Endothelial cell of umbilical vein (primary cell): ENCODE data around the gene CDK5RAP2. TPM values are rescaled to one million over a fixed set of nuclear protein-coding genes. Genes with fewer than 3 reads are reported as not detected.

Experiments
- BruUV-seq: library from RNA; stranded (reverse); fragments of 400-500 nt; replicated peaks from 2 replicates; lab custom pipeline; 2021; lab: Mats Ljungman, UMichigan
- CTCF ChIA-PET: fragments of 300-600, 350-600 bp; sonication (Branson Sonifier 250); formaldehyde crosslinking; loops from one replicate; lab custom pipeline; 2021; ENCODE audit warnings: antibody characterized with exemption, inconsistent platforms; lab: Charles Lee
- POLR2A ChIA-PET: fragments of 300-600, 350-600 bp; sonication (Branson Sonifier 250); formaldehyde crosslinking; loops from one replicate; lab custom pipeline; 2021; ENCODE audit warnings: antibody characterized with exemption, inconsistent platforms; lab: Charles Lee
- DNase-seq: peaks from one replicate; pipeline ENCODE4 v3.0.0-alpha.2; 2011; ENCODE audit warnings: low read depth, low spot score
- FAIRE-seq: peaks from 2 replicates; lab custom pipeline; 2011; peaks lifted over from hg19 to GRCh38; lab: Jason Lieb, UNC
- H2AFZ ChIP-seq: 2 replicates; pipeline ENCODE4 v1.6.0; 2012; ENCODE audit warnings: low read depth, low read length, control low read depth, inconsistent platforms
- H3K27ac ChIP-seq: 2 replicates; pipeline ENCODE4 v1.5.1; 2011; ENCODE audit warnings: low read depth, mild to moderate bottlenecking, control low read depth, low read length, moderate library complexity; ENCODE audit not compliant: insufficient read depth
- H3K27me3 ChIP-seq, 2 experiments: 2 replicates each; pipeline versions ENCODE4 v1.6.0 to v1.6.1; 2011; ENCODE audit warnings: low read length in 2 of 2, mixed read lengths in 1 of 2; ENCODE audit not compliant: control insufficient read depth in 2 of 2, insufficient read depth in 2 of 2
- H3K36me3 ChIP-seq, 2 experiments: 2 replicates in 1 of 2; 3 replicates in 1 of 2; pipeline ENCODE4 v1.5.1; 2011; ENCODE audit warnings: low read length in 2 of 2, mild to moderate bottlenecking in 1 of 2, moderate library complexity in 1 of 2; ENCODE audit not compliant: control insufficient read depth in 2 of 2, insufficient read depth in 2 of 2; ENCODE audit errors: extremely low read depth in 1 of 2
- H3K4me1 ChIP-seq: 3 replicates; pipeline ENCODE4 v1.5.1; 2011; ENCODE audit warnings: mild to moderate bottlenecking, low read length; ENCODE audit not compliant: control insufficient read depth, insufficient read depth; ENCODE audit errors: extremely low read depth
- H3K4me2 ChIP-seq: 2 replicates; pipeline ENCODE4 v1.6.1; 2011; ENCODE audit warnings: low read length, control low read depth, mixed read lengths; ENCODE audit not compliant: insufficient read depth
- H3K4me3 ChIP-seq, 3 experiments: fragments of 200-600 bp in 1 of 3; sonication (generic), shearing (Covaris generic) in 1 of 3; replicated peaks in 1 of 3; 2 replicates each; pipeline ENCODE4 v1.5.1; 2011 to 2016; ENCODE audit warnings: control low read depth in 3 of 3, low read length in 3 of 3, mild to moderate bottlenecking in 2 of 3, inconsistent platforms in 1 of 3, low read depth in 1 of 3, moderate library complexity in 1 of 3; ENCODE audit not compliant: insufficient read depth in 1 of 3
- H3K79me2 ChIP-seq: 2 replicates; pipeline ENCODE4 v1.6.0; 2012; ENCODE audit warnings: low read length, inconsistent platforms; ENCODE audit not compliant: control insufficient read depth, insufficient read depth
- H3K9ac ChIP-seq: replicated peaks from 2 replicates; pipeline ENCODE3; 2011; ENCODE audit warnings: low read length, control low read depth; ENCODE audit not compliant: insufficient read depth; ENCODE audit errors: extremely low read depth
- H3K9me1 ChIP-seq: replicated peaks from 3 replicates; pipeline ENCODE4 v1.6.0; 2011; ENCODE audit warnings: mild to moderate bottlenecking, low read length; ENCODE audit not compliant: control insufficient read depth, insufficient read depth; ENCODE audit errors: extremely low read depth
- H3K9me3 ChIP-seq: replicated peaks from 2 replicates; pipeline ENCODE4 v1.5.1; 2012; ENCODE audit warnings: low read length, inconsistent platforms; ENCODE audit not compliant: control insufficient read depth, insufficient read depth
- H4K20me1 ChIP-seq: replicated peaks from 2 replicates; pipeline ENCODE3; 2011; ENCODE audit warnings: mild to moderate bottlenecking, low read length; ENCODE audit not compliant: control insufficient read depth, insufficient read depth; ENCODE audit errors: extremely low read depth
- CTCF ChIP-seq, 2 donors: IDR thresholded peaks; 1 replicate in 1 of 2; 2 replicates in 1 of 2; pipeline ENCODE4 v1.5.1; 2011; ENCODE audit warnings: low read length in 2 of 2, mild to moderate bottlenecking in 2 of 2, moderate library complexity in 2 of 2, control low read depth in 1 of 2, inconsistent platforms in 1 of 2, low read depth in 1 of 2; ENCODE audit not compliant: insufficient read depth in 1 of 2; ENCODE audit errors: extremely low read depth in 1 of 2
- EZH2 ChIP-seq: IDR thresholded peaks from 2 replicates; pipeline ENCODE4 v1.6.1; 2012; ENCODE audit warnings: borderline replicate concordance, low read depth, mild to moderate bottlenecking, moderate library complexity, low read length, inconsistent platforms; ENCODE audit not compliant: severe bottlenecking
- FOS ChIP-seq: IDR thresholded peaks from 2 replicates; pipeline ENCODE4 v1.6.1; 2011; ENCODE audit warnings: mild to moderate bottlenecking, low read length, moderate library complexity, borderline replicate concordance; ENCODE audit not compliant: insufficient read depth
- GATA2 ChIP-seq: IDR thresholded peaks from 2 replicates; pipeline ENCODE4 v1.7.0; 2011; ENCODE audit warnings: low read depth, mild to moderate bottlenecking, moderate library complexity, mixed read lengths, low read length; ENCODE audit not compliant: insufficient read length, insufficient read depth
- JUN ChIP-seq: IDR thresholded peaks from 2 replicates; pipeline ENCODE4 v1.6.1; 2011; ENCODE audit warnings: borderline replicate concordance, low read depth; ENCODE audit not compliant: insufficient read length, insufficient read depth
- MYC ChIP-seq: IDR thresholded peaks from one replicate; pipeline ENCODE4 v1.6.1; 2011; ENCODE audit warnings: mild to moderate bottlenecking, low read depth, low read length
- POLR2AphosphoS5 ChIP-seq: IDR thresholded peaks from 2 replicates; pipeline ENCODE4 v1.6.1; 2012; ENCODE audit warnings: low read depth, mild to moderate bottlenecking, control low read depth, low read length, moderate library complexity; ENCODE audit not compliant: insufficient read depth
- dilution Hi-C: fragments of 300-500 bp; cut with MboI; formaldehyde crosslinking; loops from one replicate; pipeline ENCODE4 v1.15.0; 2019; ENCODE audit warnings: low sequenced_read_pairs; ENCODE audit not compliant: extremely low pct_ligation_motif_present
- intact Hi-C: fragments of 100-400 bp; cut with micrococcal nuclease; formaldehyde crosslinking; loops from one replicate; pipeline ENCODE4 v1.10.0; 2022
- polyA plus RNA-seq, 4 experiments: library from polyadenylated mRNA; depleted of rRNA in 3 of 4; stranded (reverse) in 3 of 4; unstranded in 1 of 4; fragments of >200 nt; gene quantifications; 2 replicates each; pipeline versions ENCODE4 v1.2.1 to v1.2.3, GENCODE V29; 2011 to 2012; ENCODE audit warnings: missing spikeins in 1 of 4
- total RNA-seq: library from RNA; stranded (reverse); gene quantifications from 2 replicates; pipeline ENCODE4 v1.2.3, GENCODE V29; 2021

The CDK5RAP2 gene
- total and polyA plus RNA-seq, 2 donors (not counting 3 experiments of a cell fraction or from before 2014, with no cell fraction given) = 17.5 to 56.7 TPM

DNA sequence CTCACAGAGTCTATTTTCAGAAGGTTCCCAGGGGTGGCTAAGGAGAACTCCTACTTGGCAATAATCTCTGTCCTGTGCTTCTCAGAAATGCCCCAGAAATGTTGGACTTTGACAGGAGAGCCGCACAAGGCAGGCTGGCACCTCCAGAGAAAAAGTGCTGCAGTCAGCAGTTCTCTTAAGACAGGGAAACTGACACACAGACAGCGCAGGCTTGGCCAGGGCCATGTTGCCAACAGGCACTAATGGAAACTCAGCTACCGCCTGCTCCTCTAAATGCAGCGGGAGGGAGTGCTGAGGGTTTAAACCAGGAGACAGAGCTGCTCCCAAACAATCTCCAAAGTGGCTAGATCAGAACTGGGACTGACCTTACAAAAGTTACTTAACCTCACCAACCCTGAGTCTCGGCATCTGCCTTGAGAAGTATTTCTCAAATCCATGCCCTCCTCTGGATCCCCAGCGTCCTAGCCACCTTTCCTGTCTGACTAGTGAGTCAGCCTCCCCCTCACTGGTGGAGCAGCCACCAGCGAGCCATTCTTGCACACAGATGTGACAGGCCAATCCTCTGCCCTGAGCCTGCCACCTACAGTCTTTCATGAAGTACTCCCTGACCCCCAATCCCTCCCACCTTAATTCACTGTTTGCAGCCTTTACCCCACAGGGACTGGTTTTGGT is 186.4 kb downstream of the CDK5RAP2 start:
- FAIRE-seq (no peak), DNase-seq (no peak)
- no peaks in the 10 kb centered on the region for H3K79me2 ChIP-seq
- ChIA-PET POLR2A (no interaction called here), CTCF (no interaction called here)
- intact Hi-C loops (no loop called here), dilution Hi-C loops (no loop called here)
- no peak for TF ChIP-seq GATA2
- no peak for TF ChIP-seq POLR2AphosphoS5
- TF ChIP-seq JUN = no peak
- no peak for TF ChIP-seq MYC
- TF ChIP-seq EZH2 = no peak
- TF ChIP-seq FOS = no peak
- TF ChIP-seq CTCF (IDR thresholded peaks at IDR 0.05; ENCODE audit: extremely low read depth in 1 of 2, insufficient read depth in 1 of 2, low read depth in 1 of 2, low read length in 2 of 2) = no peak
- no peaks in the 10 kb centered on the region for H3K9me3 ChIP-seq
- H3K9ac ChIP-seq = no peak overlapping the region
- BruUV-seq = no TSS peak
- no peak overlapping the region for H3K4me3 ChIP-seq
- H3K4me2 ChIP-seq = no peak overlapping the region
- no peaks in the 10 kb centered on the region for H3K27me3 ChIP-seq
- H3K4me1 ChIP-seq = no peaks in the 10 kb centered on the region
- no peak overlapping the region for H3K27ac ChIP-seq
- no peaks in the 10 kb centered on the region for H3K9me1 ChIP-seq
- peaks cover 11 to 16% of the 10 kb centered on the region in 2 experiments for H3K36me3 ChIP-seq
- H2AFZ ChIP-seq = no peak overlapping the region
- H4K20me1 ChIP-seq = no peaks in the 10 kb centered on the region
